H9 (cell line): ENCODE results near the gene NDUFAF4. TPM values are rescaled to one million over a fixed set of nuclear protein-coding genes. Genes with fewer than 3 reads are reported as not detected.

ENCODE experiments used
- DNase-seq: peaks from one replicate; pipeline ENCODE4 v3.0.0-alpha.2; 2017
- H2AFZ ChIP-seq: one replicate; pipeline ENCODE4 v1.6.1; 2013; ENCODE audit warnings: mild to moderate bottlenecking, low read length, control low read depth, moderate library complexity
- H2AK5ac ChIP-seq: 2 replicates; pipeline ENCODE4 v1.6.1; 2013; ENCODE audit warnings: low read length, control low read depth, mixed read lengths; ENCODE audit not compliant: insufficient read length
- H2BK120ac ChIP-seq: one replicate; pipeline ENCODE4 v1.6.1; 2013; ENCODE audit warnings: low read depth, mild to moderate bottlenecking, low read length, control low read depth, inconsistent platforms; ENCODE audit not compliant: poor library complexity, severe bottlenecking
- H2BK12ac ChIP-seq: 2 replicates; pipeline ENCODE4 v1.6.1; 2013; ENCODE audit warnings: low read length, control low read depth, mixed read lengths, low read depth; ENCODE audit not compliant: insufficient read length
- H2BK15ac ChIP-seq: 2 replicates; pipeline ENCODE4 v1.6.1; 2013; ENCODE audit warnings: low read depth, low read length, control low read depth
- H2BK20ac ChIP-seq: one replicate; pipeline ENCODE4 v1.6.1; 2013; ENCODE audit warnings: low read depth, mild to moderate bottlenecking, low read length, control low read depth, inconsistent platforms; ENCODE audit not compliant: poor library complexity, severe bottlenecking
- H2BK5ac ChIP-seq: 2 replicates; pipeline ENCODE4 v1.6.1; 2013; ENCODE audit warnings: low read length, control low read depth, mixed read lengths; ENCODE audit not compliant: insufficient read length
- H3K14ac ChIP-seq: 2 replicates; pipeline ENCODE4 v1.6.1; 2013; ENCODE audit warnings: low read length, control low read depth; ENCODE audit not compliant: insufficient read depth
- H3K18ac ChIP-seq: 2 replicates; pipeline ENCODE4 v1.6.1; 2013; ENCODE audit warnings: low read depth, mild to moderate bottlenecking, mixed read lengths, low read length, control low read depth; ENCODE audit not compliant: insufficient read length
- H3K23ac ChIP-seq: 2 replicates; pipeline ENCODE4 v1.6.1; 2013; ENCODE audit warnings: low read length, control low read depth, mixed read lengths, low read depth; ENCODE audit not compliant: insufficient read length
- H3K23me2 ChIP-seq: 2 replicates; pipeline ENCODE4 v1.6.1; 2013; ENCODE audit warnings: low read depth, mild to moderate bottlenecking, mixed read lengths, low read length, control low read depth; ENCODE audit not compliant: insufficient read length, poor library complexity, severe bottlenecking
- H3K27ac ChIP-seq: 2 replicates; pipeline ENCODE4 v1.5.1; 2013; ENCODE audit warnings: low read length, control low read depth, mixed read lengths, low read depth; ENCODE audit not compliant: insufficient read length
- H3K27me3 ChIP-seq: 2 replicates; pipeline ENCODE4 v1.6.1; 2013; ENCODE audit warnings: low read length, control low read depth, inconsistent platforms; ENCODE audit not compliant: insufficient read depth
- H3K4ac ChIP-seq: 2 replicates; pipeline ENCODE4 v1.6.1; 2013; ENCODE audit warnings: low read depth, mild to moderate bottlenecking, control low read depth, inconsistent platforms, low read length, moderate library complexity
- H3K4me1 ChIP-seq: 2 replicates; pipeline ENCODE4 v1.6.1; 2013; ENCODE audit warnings: low read length, control low read depth, inconsistent platforms; ENCODE audit not compliant: insufficient read depth
- H3K4me2 ChIP-seq: 2 replicates; pipeline ENCODE4 v1.6.1; 2013; ENCODE audit warnings: low read length, control low read depth, mixed read lengths; ENCODE audit not compliant: insufficient read length, insufficient read depth
- H3K56ac ChIP-seq: 2 replicates; pipeline ENCODE4 v1.6.1; 2013; ENCODE audit warnings: low read depth, mild to moderate bottlenecking, mixed read lengths, low read length, control low read depth; ENCODE audit not compliant: insufficient read length
- H3K79me1 ChIP-seq: 2 replicates; pipeline ENCODE4 v1.6.1; 2013; ENCODE audit warnings: low read depth, mild to moderate bottlenecking, moderate library complexity, low read length, control low read depth, inconsistent platforms; ENCODE audit not compliant: insufficient read depth, poor library complexity, severe bottlenecking
- H3K79me2 ChIP-seq: 2 replicates; pipeline ENCODE4 v1.6.1; 2013; ENCODE audit warnings: low read length, control low read depth, inconsistent platforms; ENCODE audit not compliant: insufficient read depth
- H3K9ac ChIP-seq: 2 replicates; pipeline ENCODE4 v1.6.1; 2013; ENCODE audit warnings: low read length, control low read depth, mixed read lengths; ENCODE audit not compliant: insufficient read length; ENCODE audit errors: extremely low read depth
- H3K9me3 ChIP-seq: one replicate; pipeline ENCODE4 v1.6.1; 2013; ENCODE audit warnings: low read depth, low read length, inconsistent platforms; ENCODE audit not compliant: control insufficient read depth
- H3T11ph ChIP-seq: one replicate; pipeline ENCODE4 v1.6.1; 2013; ENCODE audit warnings: mild to moderate bottlenecking, low read length, control low read depth, inconsistent platforms
- H4K20me1 ChIP-seq: one replicate; pipeline ENCODE4 v1.6.1; 2013; ENCODE audit not compliant: control insufficient read depth, insufficient read length, insufficient read depth
- H4K5ac ChIP-seq: 2 replicates; pipeline ENCODE4 v1.6.1; 2013; ENCODE audit warnings: low read depth, mild to moderate bottlenecking, mixed read lengths, low read length, control low read depth; ENCODE audit not compliant: insufficient read length
- H4K8ac ChIP-seq: replicated peaks from 2 replicates; pipeline ENCODE4 v1.6.1; 2013; ENCODE audit warnings: low read length, control low read depth, mixed read lengths, low read depth; ENCODE audit not compliant: insufficient read length
- H4K91ac ChIP-seq: 2 replicates; pipeline ENCODE4 v1.6.1; 2013; ENCODE audit warnings: low read depth, mild to moderate bottlenecking, moderate library complexity, mixed read lengths, low read length, control low read depth; ENCODE audit not compliant: insufficient read length
- H3K27ac Mint-ChIP-seq, 3 experiments: 2 replicates in 2 of 3; 3 replicates in 1 of 3; pipeline ENCODE4 v1.8.0; 2020 to 2021; ENCODE audit warnings: mixed read lengths in 3 of 3, mild to moderate bottlenecking in 1 of 3, moderate library complexity in 1 of 3
- H3K27me3 Mint-ChIP-seq: 2 replicates; pipeline ENCODE4 v1.8.0; 2021; ENCODE audit warnings: low read depth, mild to moderate bottlenecking, moderate library complexity, mixed read lengths
- H3K36me3 Mint-ChIP-seq, 3 experiments: 2 replicates in 2 of 3; 3 replicates in 1 of 3; pipeline ENCODE4 v1.8.0; 2020 to 2021; ENCODE audit warnings: low read depth in 3 of 3, mixed read lengths in 3 of 3; ENCODE audit not compliant: insufficient read depth in 1 of 3
- H3K4me1 Mint-ChIP-seq, 2 experiments: 2 replicates each; pipeline ENCODE4 v1.8.0; 2020; ENCODE audit warnings: mixed read lengths in 2 of 2
- H3K4me3 Mint-ChIP-seq, 2 experiments: 2 replicates in 1 of 2; 3 replicates in 1 of 2; pipeline ENCODE4 v1.8.0; 2020 to 2021; ENCODE audit warnings: mild to moderate bottlenecking in 2 of 2, mixed read lengths in 2 of 2, moderate library complexity in 1 of 2
- H3K9me3 Mint-ChIP-seq, 2 experiments: 2 replicates in 1 of 2; 3 replicates in 1 of 2; pipeline ENCODE4 v1.8.0; 2020; ENCODE audit warnings: mild to moderate bottlenecking in 2 of 2, mixed read lengths in 2 of 2, moderate library complexity in 1 of 2
- CTCF ChIP-seq: fragments of 200-600 bp; sonication (generic); conservative IDR thresholded peaks from 3 replicates; pipeline ENCODE4 v1.8.0; 2021; ENCODE audit warnings: antibody characterized with exemption, mild to moderate bottlenecking
- WGBS: extraction: QIAGEN DNeasy Blood & Tissue Kit; methylation state at CpG from one replicate; pipeline ENCODE4 v1.1.7; 2013; ENCODE audit warnings: missing lambda C conversion rate, low lambda C conversion rate, mixed read lengths; ENCODE audit not compliant: insufficient read length; ENCODE audit errors: extremely low coverage; 5-methylcytosine and 5-hydroxymethylcytosine counted together
- total RNA-seq: library from RNA; stranded (reverse); gene quantifications from 2 replicates; pipeline ENCODE4 v1.2.1, GENCODE V29; 2021

NDUFAF4 gene
- total RNA-seq, 1 experiment from 2014 or later, result 86.6 TPM

- no peak overlapping the region for H2BK15ac ChIP-seq
- no peak overlapping the region for H2BK20ac ChIP-seq
Observed at GRCh38 chr6:96851858-96852257, 45.8 kb downstream of the NDUFAF4 start.

More at GRCh38 chr6:96851858-96852257, 45.8 kb downstream of the NDUFAF4 start:
- Histone ChIP-seq H2AK5ac (no peak overlapping the region), H3K9me3 (no peaks in the 10 kb centered on the region), H3K23me2 (no peaks in the 10 kb centered on the region), H2AFZ (no peak overlapping the region), H3K9ac (no peak overlapping the region), H2BK12ac (no peak overlapping the region), H4K5ac (no peak overlapping the region), H3K79me1 (no peaks in the 10 kb centered on the region), H3K56ac (no peak overlapping the region), H3K23ac (no peak overlapping the region), H4K20me1 (no peaks in the 10 kb centered on the region), H3K27ac (no peak overlapping the region), H3K4me2 (no peak overlapping the region), H3T11ph (no peak overlapping the region), H4K8ac (no peak overlapping the region), H2BK5ac (no peak overlapping the region), H3K4ac (no peak overlapping the region), H3K27me3 (no peaks in the 10 kb centered on the region), H3K18ac (no peak overlapping the region), H4K91ac (no peak overlapping the region), H3K79me2 (no peaks in the 10 kb centered on the region), H3K14ac (no peak overlapping the region), H2BK120ac (no peak overlapping the region), H3K4me1 (no peaks in the 10 kb centered on the region)
- WGBS, result no CpG with 5 or more reads among the region's 8 CpGs
- Mint-ChIP-seq H3K27me3 (0 out of 2 replicates have a peak, but pooled peaks cover under 1% of the 10 kb centered on the region), H3K36me3 (peaks cover 0 to 7% (median 2%) of the 10 kb centered on the region in 3 experiments; a peak in 2 of 7 replicates), H3K4me1 (no peaks in the 10 kb centered on the region), H3K4me3 (no peak overlapping the region), H3K9me3 (peaks cover 15 to 22% of the 10 kb centered on the region in 2 experiments; a peak in 3 of 5 replicates), H3K27ac (no peak overlapping the region)
- TF ChIP-seq CTCF, result no peak
- DNase-seq, result no peak
